ENCODE data around the gene DCTN1. TPM values are rescaled to one million over a fixed set of nuclear protein-coding genes. Genes with fewer than 3 reads are reported as not detected.

Gene DCTN1
- total RNA-seq, 1 experiment from 2014 or later, result 95.0 TPM

GRCh38 chr2:74385396-74385795 lies 5.3 kb upstream of the DCTN1 start:
- peaks cover 3% of the 10 kb centered on the region; the same call in 1 of the 2 replicates for H4K20me1 ChIP-seq (ENCODE audit: insufficient read depth, low read depth, low read length)
- H3K79me2 ChIP-seq (ENCODE audit: low read length), result peaks cover 96% of the 10 kb centered on the region
- H3K4me1 ChIP-seq (ENCODE audit: low read length), result peaks cover 20% of the 10 kb centered on the region

GRCh38 chr2:74384051-74384450 lies 3.9 kb upstream of the DCTN1 start:
- H3K4me2 ChIP-seq (ENCODE audit: low read depth, low read length, poor library complexity, severe bottlenecking), result no peak overlapping the region
- no peaks in the 10 kb centered on the region for H3K9me3 ChIP-seq (ENCODE audit: low read length)
- no peak overlapping the region for H3K4me3 ChIP-seq (ENCODE audit: low read length)
- no peak overlapping the region for H3K9ac ChIP-seq (ENCODE audit: low read length)
- peaks cover 14% of the 10 kb centered on the region; the same call in 1 of the 2 replicates for H3K36me3 ChIP-seq (ENCODE audit: insufficient read depth, low read length)
- no peak overlapping the region for H3K27ac ChIP-seq (ENCODE audit: low read length)
- H2AFZ ChIP-seq (ENCODE audit: low read length), result no peak overlapping the region
- peaks cover 12% of the 10 kb centered on the region for H3K4me1 ChIP-seq (ENCODE audit: low read length)
- DNase-seq, result no peak
- peaks cover 3% of the 10 kb centered on the region; the same call in 1 of the 2 replicates for H4K20me1 ChIP-seq (ENCODE audit: insufficient read depth, low read depth, low read length)
- no peaks in the 10 kb centered on the region for H3K27me3 ChIP-seq (ENCODE audit: low read length)
- H3K79me2 ChIP-seq (ENCODE audit: low read length), result peaks cover 96% of the 10 kb centered on the region
- H3K9me2 ChIP-seq (replicated peaks; ENCODE audit: insufficient read depth, low read length), result no peaks in the 10 kb centered on the region

More at GRCh38 chr2:74385396-74385795, 5.3 kb upstream of the DCTN1 start:
- Histone ChIP-seq H3K4me3 (ENCODE audit: low read length) (no peak overlapping the region), H2AFZ (ENCODE audit: low read length) (no peak overlapping the region), H3K4me2 (ENCODE audit: low read depth, low read length, poor library complexity, severe bottlenecking) (no peak overlapping the region), H3K9me2 (replicated peaks; ENCODE audit: insufficient read depth, low read length) (no peaks in the 10 kb centered on the region), H3K9ac (ENCODE audit: low read length) (no peak overlapping the region), H3K27ac (ENCODE audit: low read length) (no peak overlapping the region), H3K36me3 (ENCODE audit: insufficient read depth, low read length) (peaks cover 14% of the 10 kb centered on the region; the same call in 1 of the 2 replicates), H3K27me3 (ENCODE audit: low read length) (no peaks in the 10 kb centered on the region), H3K9me3 (ENCODE audit: low read length) (no peaks in the 10 kb centered on the region)
- DNase-seq, result no peak

- no peak for DNase-seq
- H3K27ac ChIP-seq (ENCODE audit: low read length), result no peak overlapping the region
- peaks cover 93% of the 10 kb centered on the region for H3K79me2 ChIP-seq (ENCODE audit: low read length)
- peaks cover 3% of the 10 kb centered on the region; the same call in 1 of the 2 replicates for H4K20me1 ChIP-seq (ENCODE audit: insufficient read depth, low read depth, low read length)
- no peak overlapping the region for H3K9ac ChIP-seq (ENCODE audit: low read length)
- H3K27me3 ChIP-seq (ENCODE audit: low read length), result no peaks in the 10 kb centered on the region
- no peaks in the 10 kb centered on the region for H3K9me3 ChIP-seq (ENCODE audit: low read length)
- H3K4me3 ChIP-seq (ENCODE audit: low read length), result no peak overlapping the region
- no peaks in the 10 kb centered on the region for H3K9me2 ChIP-seq (replicated peaks; ENCODE audit: insufficient read depth, low read length)
- no peak overlapping the region for H3K4me2 ChIP-seq (ENCODE audit: low read depth, low read length, poor library complexity, severe bottlenecking)
- H2AFZ ChIP-seq (ENCODE audit: low read length), result no peak overlapping the region
- peaks cover 14% of the 10 kb centered on the region; the same call in 1 of the 2 replicates for H3K36me3 ChIP-seq (ENCODE audit: insufficient read depth, low read length)
- peaks cover 9% of the 10 kb centered on the region; the same call in 1 of the 2 replicates for H3K4me1 ChIP-seq (ENCODE audit: low read length)
Observed at GRCh38 chr2:74383254-74383653, 3.1 kb upstream of the DCTN1 start.

- Histone ChIP-seq H2AFZ (ENCODE audit: low read length) (no peak overlapping the region), H4K20me1 (ENCODE audit: insufficient read depth, low read depth, low read length) (peaks cover 3% of the 10 kb centered on the region; the same call in 1 of the 2 replicates), H3K36me3 (ENCODE audit: insufficient read depth, low read length) (peaks cover 20% of the 10 kb centered on the region; the same call in 1 of the 2 replicates), H3K4me1 (ENCODE audit: low read length) (peaks cover 9% of the 10 kb centered on the region; the same call in 1 of the 2 replicates), H3K9me2 (replicated peaks; ENCODE audit: insufficient read depth, low read length) (no peaks in the 10 kb centered on the region), H3K27me3 (ENCODE audit: low read length) (no peaks in the 10 kb centered on the region), H3K27ac (ENCODE audit: low read length) (no peak overlapping the region), H3K9ac (ENCODE audit: low read length) (no peak overlapping the region), H3K79me2 (ENCODE audit: low read length) (peaks cover 82% of the 10 kb centered on the region), H3K9me3 (ENCODE audit: low read length) (no peaks in the 10 kb centered on the region), H3K4me3 (ENCODE audit: low read length) (no peak overlapping the region), H3K4me2 (ENCODE audit: low read depth, low read length, poor library complexity, severe bottlenecking) (no peak overlapping the region)
- no peak for DNase-seq
Observed at GRCh38 chr2:74381751-74382150, 1.6 kb upstream of the DCTN1 start.

GRCh38 chr2:74378007-74378406 lies 2.1 kb downstream of the DCTN1 start:
- H3K36me3 ChIP-seq (ENCODE audit: insufficient read depth, low read length), result peaks cover 9% of the 10 kb centered on the region; the same call in 1 of the 2 replicates
- H3K4me3 ChIP-seq (ENCODE audit: low read length), result no peak overlapping the region
- H3K27me3 ChIP-seq (ENCODE audit: low read length), result no peaks in the 10 kb centered on the region
- no peak overlapping the region for H3K27ac ChIP-seq (ENCODE audit: low read length)
- no peak overlapping the region for H3K4me2 ChIP-seq (ENCODE audit: low read depth, low read length, poor library complexity, severe bottlenecking)
- H2AFZ ChIP-seq (ENCODE audit: low read length), result no peak overlapping the region
- H4K20me1 ChIP-seq (ENCODE audit: insufficient read depth, low read depth, low read length), result no peaks in the 10 kb centered on the region; the same call in 1 of the 2 replicates
- H3K9ac ChIP-seq (ENCODE audit: low read length), result no peak overlapping the region
- DNase-seq, result no peak
- no peaks in the 10 kb centered on the region for H3K9me2 ChIP-seq (replicated peaks; ENCODE audit: insufficient read depth, low read length)
- H3K79me2 ChIP-seq (ENCODE audit: low read length), result peaks cover 45% of the 10 kb centered on the region
- no peaks in the 10 kb centered on the region for H3K9me3 ChIP-seq (ENCODE audit: low read length)
- peaks cover 12% of the 10 kb centered on the region for H3K4me1 ChIP-seq (ENCODE audit: low read length)

GRCh38 chr2:74375838-74376237 lies 4.3 kb downstream of the DCTN1 start:
- H3K4me1 ChIP-seq (ENCODE audit: low read length), result peaks cover 12% of the 10 kb centered on the region
- H3K36me3 ChIP-seq (ENCODE audit: insufficient read depth, low read length), result peaks cover 6% of the 10 kb centered on the region; the same call in 1 of the 2 replicates
- no peak overlapping the region for H3K27ac ChIP-seq (ENCODE audit: low read length)
- no peaks in the 10 kb centered on the region for H3K27me3 ChIP-seq (ENCODE audit: low read length)
- peaks cover 3% of the 10 kb centered on the region; the same call in 1 of the 2 replicates for H4K20me1 ChIP-seq (ENCODE audit: insufficient read depth, low read depth, low read length)
- H3K9me2 ChIP-seq (replicated peaks; ENCODE audit: insufficient read depth, low read length), result no peaks in the 10 kb centered on the region
- no peak overlapping the region for H3K4me2 ChIP-seq (ENCODE audit: low read depth, low read length, poor library complexity, severe bottlenecking)
- H3K79me2 ChIP-seq (ENCODE audit: low read length), result peaks cover 27% of the 10 kb centered on the region
- no peaks in the 10 kb centered on the region for H3K9me3 ChIP-seq (ENCODE audit: low read length)
- H3K9ac ChIP-seq (ENCODE audit: low read length), result no peak overlapping the region
- no peak for DNase-seq
- H3K4me3 ChIP-seq (ENCODE audit: low read length), result no peak overlapping the region
- no peak overlapping the region for H2AFZ ChIP-seq (ENCODE audit: low read length)

- Histone ChIP-seq H3K9me3 (ENCODE audit: low read length) (no peaks in the 10 kb centered on the region), H3K9me2 (replicated peaks; ENCODE audit: insufficient read depth, low read length) (no peaks in the 10 kb centered on the region), H3K27me3 (ENCODE audit: low read length) (no peaks in the 10 kb centered on the region), H4K20me1 (ENCODE audit: insufficient read depth, low read depth, low read length) (0 out of 2 replicates have a peak, but pooled peaks cover 3% of the 10 kb centered on the region), H3K4me2 (ENCODE audit: low read depth, low read length, poor library complexity, severe bottlenecking) (no peak overlapping the region), H3K36me3 (ENCODE audit: insufficient read depth, low read length) (peaks cover 14% of the 10 kb centered on the region; the same call in 1 of the 2 replicates), H2AFZ (ENCODE audit: low read length) (no peak overlapping the region), H3K4me3 (ENCODE audit: low read length) (no peak overlapping the region), H3K4me1 (ENCODE audit: low read length) (peaks cover 4% of the 10 kb centered on the region; the same call in 1 of the 2 replicates), H3K9ac (ENCODE audit: low read length) (no peak overlapping the region), H3K27ac (ENCODE audit: low read length) (no peak overlapping the region), H3K79me2 (ENCODE audit: low read length) (peaks cover 15% of the 10 kb centered on the region)
- peak; percentile 61 for DNase-seq
Observed at GRCh38 chr2:74374509-74375205, 5.5 kb downstream of the DCTN1 start.

- 0 out of 2 replicates have a peak, but pooled peaks cover 3% of the 10 kb centered on the region for H4K20me1 ChIP-seq (ENCODE audit: insufficient read depth, low read depth, low read length)
- no peak overlapping the region for H3K4me2 ChIP-seq (ENCODE audit: low read depth, low read length, poor library complexity, severe bottlenecking)
- peaks cover 4% of the 10 kb centered on the region; the same call in 1 of the 2 replicates for H3K4me1 ChIP-seq (ENCODE audit: low read length)
- H3K27me3 ChIP-seq (ENCODE audit: low read length), result no peaks in the 10 kb centered on the region
- no peak overlapping the region for H2AFZ ChIP-seq (ENCODE audit: low read length)
- no peak for DNase-seq
- H3K27ac ChIP-seq (ENCODE audit: low read length), result no peak overlapping the region
- H3K9me2 ChIP-seq (replicated peaks; ENCODE audit: insufficient read depth, low read length), result no peaks in the 10 kb centered on the region
- no peak overlapping the region for H3K9ac ChIP-seq (ENCODE audit: low read length)
- H3K4me3 ChIP-seq (ENCODE audit: low read length), result no peak overlapping the region
- H3K9me3 ChIP-seq (ENCODE audit: low read length), result no peaks in the 10 kb centered on the region
- H3K79me2 ChIP-seq (ENCODE audit: low read length), result peaks cover 9% of the 10 kb centered on the region
- H3K36me3 ChIP-seq (ENCODE audit: insufficient read depth, low read length), result peaks cover 14% of the 10 kb centered on the region; the same call in 1 of the 2 replicates
Observed at GRCh38 chr2:74373985-74374384, 6.1 kb downstream of the DCTN1 start.

Measured in Karpas-422 (cell line).